ENCODE data around the gene RBM3.

The RBM3 gene

DNA sequence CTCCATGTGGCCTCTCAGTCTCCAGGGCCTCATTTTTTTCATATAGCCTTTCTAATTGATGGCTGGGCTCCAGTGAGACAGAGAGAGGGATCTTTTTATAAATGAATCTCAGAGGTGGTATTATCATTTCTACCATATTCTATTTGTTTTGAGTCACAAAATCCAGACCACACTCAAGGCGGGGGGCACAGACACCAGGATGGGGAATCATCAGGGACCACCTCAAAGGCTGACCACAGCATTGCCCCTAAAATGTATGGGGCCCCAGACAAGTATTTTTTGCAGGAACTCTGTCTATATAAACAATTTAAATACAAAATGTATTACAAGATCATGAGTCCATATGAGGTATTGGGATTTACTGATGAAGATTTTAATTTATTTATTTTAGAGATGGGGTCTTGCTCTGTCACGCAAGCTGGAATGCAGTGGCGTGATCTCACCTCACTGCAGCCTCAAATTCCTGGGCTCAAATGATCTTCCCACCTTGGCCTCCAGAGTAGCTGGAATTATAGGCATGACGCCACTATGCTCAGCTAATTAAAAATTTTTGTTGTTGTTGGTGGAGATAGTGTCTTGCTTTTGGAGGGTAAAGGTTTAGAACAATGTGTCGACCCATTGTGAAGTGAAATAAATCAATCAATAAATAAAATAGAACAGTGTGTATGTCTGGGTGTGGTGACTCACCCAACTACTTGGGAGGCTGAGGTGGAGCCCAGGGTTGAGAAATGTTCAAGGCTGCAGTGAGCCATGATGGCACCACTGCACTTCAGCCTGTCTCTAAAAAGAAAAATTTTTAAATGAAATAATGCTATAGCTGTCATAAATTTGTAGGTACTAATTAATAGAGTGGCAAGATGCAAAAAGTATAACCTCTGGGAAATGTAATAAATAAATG, 52.4 kb downstream of the RBM3 start:
- DNase-seq (ENCODE audit: low spot score): no peak
